IPS-18c (cell line): ENCODE results near the gene TEFM.
"Not testable (repeated sequence)": the region's sequence is repeated elsewhere in the genome, so short reads cannot be mapped to it uniquely, and the experiment has no call there.

Experiments
- H3K4me3 ChIP-seq: 2 replicates; pipeline ENCODE4 v1.7.0; 2013; ENCODE audit warnings: low read depth, mild to moderate bottlenecking, low read length, moderate library complexity; ENCODE audit not compliant: insufficient read depth
- H3K9me3 ChIP-seq: one replicate; pipeline ENCODE4 v1.6.1; 2013; ENCODE audit warnings: mild to moderate bottlenecking, low read length, moderate library complexity; ENCODE audit not compliant: control insufficient read depth, insufficient read depth

TEFM gene

GRCh38 chr17:30906101-30906911, at the start of gene TEFM:
Gene TEFM (minus strand): TSS chr17:30906238. CDS start chr17:30906198, 40 bp downstream.
- Histone ChIP-seq H3K4me3 (peak within 1 kb of the TSS; percentile 86), H3K9me3 (no peaks in the 10 kb centered on the region)

GRCh38 chr17:30954046-30954830, 48.2 kb upstream of the TEFM start:
- H3K4me3 ChIP-seq, result no peak overlapping the region
- H3K9me3 ChIP-seq, result no peaks in the 10 kb centered on the region

GRCh38 chr17:30952638-30953393, 46.8 kb upstream of the TEFM start:
- H3K4me3 ChIP-seq, result no peak overlapping the region

GRCh38 chr17:30950669-30951399, 44.8 kb upstream of the TEFM start:
- Histone ChIP-seq H3K9me3 (no peaks in the 10 kb centered on the region), H3K4me3 (no peak overlapping the region)

More at GRCh38 chr17:30952638-30953393, 46.8 kb upstream of the TEFM start:
- H3K9me3 ChIP-seq, result no peaks in the 10 kb centered on the region

- Histone ChIP-seq H3K4me3 (no peak overlapping the region), H3K9me3 (no peaks in the 10 kb centered on the region)
Measured at GRCh38 chr17:30950189-30950588, 44.2 kb upstream of the TEFM start.

- H3K4me3 ChIP-seq, result no peak overlapping the region
- H3K9me3 ChIP-seq, result no peaks in the 10 kb centered on the region
Measured at GRCh38 chr17:30947796-30948195, 41.8 kb upstream of the TEFM start.

GRCh38 chr17:30942308-30943079, 36.5 kb upstream of the TEFM start:
- no peak overlapping the region for H3K4me3 ChIP-seq
- peaks cover 2% of the 10 kb centered on the region for H3K9me3 ChIP-seq

- no peak overlapping the region for H3K4me3 ChIP-seq
Measured at GRCh38 chr17:30939051-30939689, 33.1 kb upstream of the TEFM start.

GRCh38 chr17:30933966-30934365, 27.9 kb upstream of the TEFM start:
- no peak overlapping the region for H3K4me3 ChIP-seq
- no peaks in the 10 kb centered on the region for H3K9me3 ChIP-seq

More at GRCh38 chr17:30939051-30939689, 33.1 kb upstream of the TEFM start:
- peaks cover 2% of the 10 kb centered on the region for H3K9me3 ChIP-seq

- H3K4me3 ChIP-seq, H3K9me3 ChIP-seq: not testable (repeated sequence)
Measured at GRCh38 chr17:30931582-30931981, 25.5 kb upstream of the TEFM start.

GRCh38 chr17:30930495-30930894, 24.5 kb upstream of the TEFM start:
- no peaks in the 10 kb centered on the region for H3K9me3 ChIP-seq
- no peak overlapping the region for H3K4me3 ChIP-seq

- not testable (repeated sequence) for H3K4me3 ChIP-seq, H3K9me3 ChIP-seq
Measured at GRCh38 chr17:30929861-30930260, 23.8 kb upstream of the TEFM start.

GRCh38 chr17:30929081-30929633, 23.1 kb upstream of the TEFM start:
- no peak overlapping the region for H3K4me3 ChIP-seq

GRCh38 chr17:30928584-30928983, 22.5 kb upstream of the TEFM start:
- no peak overlapping the region for H3K4me3 ChIP-seq
- no peaks in the 10 kb centered on the region for H3K9me3 ChIP-seq

More at GRCh38 chr17:30929081-30929633, 23.1 kb upstream of the TEFM start:
- no peaks in the 10 kb centered on the region for H3K9me3 ChIP-seq

GRCh38 chr17:30927756-30928155, 21.7 kb upstream of the TEFM start:
- H3K9me3 ChIP-seq, result no peaks in the 10 kb centered on the region
- H3K4me3 ChIP-seq, result no peak overlapping the region

- Histone ChIP-seq H3K4me3 (no peak overlapping the region), H3K9me3 (no peaks in the 10 kb centered on the region)
Measured at GRCh38 chr17:30926516-30926915, 20.5 kb upstream of the TEFM start.
